HepG2 (cell line): ENCODE measurements around the gene BRD2. TPM values are rescaled to one million over a fixed set of nuclear protein-coding genes. Genes with fewer than 3 reads are reported as not detected.

ENCODE experiments used
- ATAC-seq: fragments of 200-7000 bp; cut with Tn5 transposase; 3 replicates; pipeline ENCODE4 v1.9.1; 2020; ENCODE audit warnings: mild to moderate bottlenecking, moderate library complexity
- BruUV-seq: library from RNA; stranded (reverse); fragments of 400-500 nt; replicated peaks from 2 replicates; lab custom pipeline; 2021; lab: Mats Ljungman, UMichigan
- CTCF ChIA-PET: fragments of 300-600 bp; formaldehyde crosslinking; extraction: SDS; loops from one replicate; lab custom pipeline; 2021; ENCODE audit warnings: low total read pairs, inconsistent platforms, low intra/inter-chr PET ratio; lab: Yijun Ruan, JAX
- POLR2A ChIA-PET: fragments of 350-600 bp; sonication (Branson Sonifier 250); formaldehyde crosslinking; loops from one replicate; lab custom pipeline; 2020; ENCODE audit warnings: antibody characterized with exemption, inconsistent platforms; lab: Yijun Ruan, JAX
- DNase-seq: peaks from one replicate; pipeline ENCODE4 v3.0.0-alpha.2; 2015; ENCODE audit warnings: low spot score
- FAIRE-seq: peaks from 3 replicates; lab custom pipeline; 2011; peaks lifted over from hg19 to GRCh38; lab: Jason Lieb, UNC
- H2AFZ ChIP-seq: one replicate; pipeline ENCODE4 v1.6.1; 2011; ENCODE audit warnings: low read length, inconsistent platforms
- H3K27ac ChIP-seq: fragments of 300-600 bp; 3 replicates; pipeline ENCODE4 v1.8.0; 2011; ENCODE audit warnings: mixed run types, mild to moderate bottlenecking, mixed read lengths, low read length, inconsistent platforms; ENCODE audit not compliant: insufficient read depth; ENCODE audit errors: extremely low read length
- H3K27me3 ChIP-seq, 2 experiments: fragments of 200-600 bp in 1 of 2; 2 replicates in 1 of 2; 3 replicates in 1 of 2; pipeline versions ENCODE4 v1.6.0 to v1.8.0; 2011; ENCODE audit warnings: low read length in 2 of 2, mild to moderate bottlenecking in 2 of 2, moderate library complexity in 2 of 2, inconsistent platforms in 1 of 2; ENCODE audit not compliant: insufficient read depth in 2 of 2, control insufficient read depth in 1 of 2
- H3K36me3 ChIP-seq, 2 experiments: fragments of 200-600 bp in 1 of 2; replicated peaks in 1 of 2; 2 replicates in 1 of 2; 3 replicates in 1 of 2; pipeline versions ENCODE4 v1.5.1 to v1.8.0; 2011; ENCODE audit warnings: low read length in 2 of 2, inconsistent platforms in 1 of 2; ENCODE audit not compliant: insufficient read depth in 2 of 2, control insufficient read depth in 1 of 2
- H3K4me1 ChIP-seq: 2 replicates; pipeline ENCODE4 v1.5.1; 2012; ENCODE audit warnings: low read length, inconsistent platforms; ENCODE audit not compliant: insufficient read depth
- H3K4me2 ChIP-seq: 2 replicates; pipeline ENCODE4 v1.6.0; 2011; ENCODE audit warnings: low read depth, low read length, inconsistent platforms
- H3K4me3 ChIP-seq, 3 experiments: fragments of 200-600 bp in 1 of 3; sonication (generic), shearing (Covaris generic) in 1 of 3; replicated peaks in 1 of 3; 2 replicates each; pipeline ENCODE4 v1.5.1; 2011 to 2016; ENCODE audit warnings: low read length in 3 of 3, inconsistent platforms in 2 of 3, low read depth in 2 of 3, mild to moderate bottlenecking in 2 of 3, control low read depth in 1 of 3, mixed read lengths in 1 of 3; ENCODE audit not compliant: insufficient read depth in 1 of 3
- H3K79me2 ChIP-seq: one replicate; pipeline ENCODE4 v1.6.1; 2011; ENCODE audit warnings: low read length, inconsistent platforms; ENCODE audit not compliant: insufficient read depth
- H3K9ac ChIP-seq: 2 replicates; pipeline ENCODE4 v1.6.0; 2011; ENCODE audit warnings: mild to moderate bottlenecking, low read depth, low read length, inconsistent platforms; ENCODE audit not compliant: insufficient read depth
- H3K9me3 ChIP-seq: 2 replicates; pipeline ENCODE4 v1.5.1; 2012; ENCODE audit warnings: mild to moderate bottlenecking, low read length
- H4K20me1 ChIP-seq: 2 replicates; pipeline ENCODE4 v1.6.0; 2011; ENCODE audit warnings: inconsistent platforms, mild to moderate bottlenecking, low read length, moderate library complexity; ENCODE audit not compliant: insufficient read depth
- ARNTL ChIP-seq: sonication (generic); formaldehyde crosslinking; IDR thresholded peaks from 2 replicates; pipeline ENCODE4 v1.4.0; 2020; ENCODE audit warnings: mild to moderate bottlenecking, missing genetic modification reagents
- IRF2 ChIP-seq: IDR thresholded peaks from 2 replicates; pipeline ENCODE4 v1.6.1; 2018; ENCODE audit warnings: missing genetic modification reagents, missing compliant biosample characterization
- KDM1A ChIP-seq: IDR thresholded peaks from 2 replicates; pipeline ENCODE4 v1.6.1; 2016; ENCODE audit warnings: missing compliant biosample characterization
- KDM5B ChIP-seq: sonication (generic); formaldehyde crosslinking; IDR thresholded peaks from 2 replicates; pipeline ENCODE4 v1.4.0; 2020; ENCODE audit warnings: missing genetic modification reagents, mild to moderate bottlenecking, borderline replicate concordance
- KLF13 ChIP-seq: sonication (generic); formaldehyde crosslinking; IDR thresholded peaks from 2 replicates; pipeline ENCODE4 v1.4.0; 2020; ENCODE audit warnings: mild to moderate bottlenecking, missing genetic modification reagents
- KMT2B ChIP-seq: IDR thresholded peaks from 2 replicates; pipeline ENCODE4 v1.6.1; 2016; ENCODE audit warnings: missing genetic modification reagents, missing compliant biosample characterization
- RARA ChIP-seq: IDR thresholded peaks from 2 replicates; pipeline ENCODE4 v1.6.1; 2016; ENCODE audit warnings: missing genetic modification reagents, missing compliant biosample characterization
- RBM22 ChIP-seq: fragments of 200-400 bp; formaldehyde crosslinking; optimal IDR thresholded peaks from 2 replicates; pipeline ENCODE3; 2017; ENCODE audit warnings: mild to moderate bottlenecking, low read length, moderate library complexity
- TBX2 ChIP-seq: sonication (generic); formaldehyde crosslinking; IDR thresholded peaks from 2 replicates; pipeline ENCODE4 v1.5.0; 2020; ENCODE audit warnings: missing genetic modification reagents, mild to moderate bottlenecking, borderline replicate concordance
- TOPORS ChIP-seq: sonication (generic); formaldehyde crosslinking; IDR thresholded peaks from 2 replicates; pipeline ENCODE4 v1.8.0; 2023; ENCODE audit warnings: mild to moderate bottlenecking, missing genetic modification reagents
- ZNF709 ChIP-seq: sonication (generic); formaldehyde crosslinking; IDR thresholded peaks from 2 replicates; pipeline ENCODE4 v1.5.0; 2020; ENCODE audit warnings: mild to moderate bottlenecking, missing genetic modification reagents
- ZSCAN30 ChIP-seq: sonication (generic); formaldehyde crosslinking; IDR thresholded peaks from 2 replicates; pipeline ENCODE4 v1.5.0; 2020; ENCODE audit warnings: mild to moderate bottlenecking, missing genetic modification reagents
- WGBS: methylation state at CpG from one replicate; pipeline ENCODE4 v1.1.6; 2017; ENCODE audit warnings: low lambda C conversion rate; 5-methylcytosine and 5-hydroxymethylcytosine counted together
- in situ Hi-C: cut with HindIII; loops from 2 replicates; pipeline ENCODE4 v1.10.0; 2017; ENCODE audit warnings: low pct_unique_long_range_greater_than_20kb; ENCODE audit not compliant: extremely low pct_ligation_motif_present
- intact Hi-C: fragments of 100-400 bp; cut with micrococcal nuclease; formaldehyde crosslinking; loops from one replicate; pipeline ENCODE4 v1.10.0; 2022; ENCODE audit not compliant: unreplicated experiment
- polyA plus RNA-seq, 8 experiments: library from polyadenylated mRNA; depleted of rRNA in 3 of 8; stranded (reverse) in 7 of 8; unstranded in 1 of 8; fragments of >200 nt; fragmentation: Illumina TruSeq in 4 of 8; extraction: Trizol in 4 of 8; gene quantifications; 2 replicates each; pipeline versions ENCODE4 v1.2.1 to v1.2.3, GENCODE V29; 2011 to 2016; ENCODE audit warnings: low read depth in 4 of 8, missing spikeins in 1 of 8, mixed read lengths in 1 of 8; ENCODE audit not compliant: insufficient read depth in 1 of 8
- total RNA-seq, 5 experiments: library from RNA; depleted of rRNA; stranded (reverse); fragments of >200 nt; fragmentation: Illumina TruSeq; extraction: Trizol; gene quantifications; 2 replicates each; pipeline ENCODE4 v1.2.3, GENCODE V29; 2016; ENCODE audit warnings: low read depth in 1 of 5
- TF ChIP-seq, protein P1 (sequence below): sonication (generic); formaldehyde crosslinking; IDR thresholded peaks from 2 replicates; pipeline ENCODE4 v1.4.0; 2020; ENCODE audit warnings: missing genetic modification reagents; ENCODE audit errors: not compliant biosample characterization
- TF ChIP-seq, protein P2 (sequence below): sonication (generic); formaldehyde crosslinking; IDR thresholded peaks from 2 replicates; pipeline ENCODE4 v1.8.0; 2022; ENCODE audit warnings: missing genetic modification reagents, mild to moderate bottlenecking, inconsistent platforms, borderline replicate concordance
- TF ChIP-seq, protein P3 (sequence below): sonication (generic); formaldehyde crosslinking; conservative IDR thresholded peaks from 2 replicates; pipeline ENCODE4 v1.8.0; 2022; ENCODE audit warnings: mild to moderate bottlenecking, moderate library complexity, missing genetic modification reagents
- TF ChIP-seq, protein P4 (sequence below): sonication (generic); formaldehyde crosslinking; IDR thresholded peaks from 2 replicates; pipeline ENCODE4 v1.5.1; 2020; ENCODE audit warnings: mild to moderate bottlenecking, missing genetic modification reagents, moderate library complexity

Gene BRD2
- total and polyA plus RNA-seq, 2 of the 13 experiments (the other 11 are each of a cell fraction or from before 2014, with no cell fraction given), result 143 to 202 TPM

GRCh38 chr6:32956176-32956575 is 12.2 kb upstream of the BRD2 start:
- no peak for TF ChIP-seq KDM1A
- TF ChIP-seq TOPORS (CRISPR knock-in tag), result no peak
- TF ChIP-seq KDM5B (CRISPR knock-in tag), result no peak
- TF ChIP-seq KLF13 (CRISPR knock-in tag), result no peak
- TF ChIP-seq, protein P1, sequence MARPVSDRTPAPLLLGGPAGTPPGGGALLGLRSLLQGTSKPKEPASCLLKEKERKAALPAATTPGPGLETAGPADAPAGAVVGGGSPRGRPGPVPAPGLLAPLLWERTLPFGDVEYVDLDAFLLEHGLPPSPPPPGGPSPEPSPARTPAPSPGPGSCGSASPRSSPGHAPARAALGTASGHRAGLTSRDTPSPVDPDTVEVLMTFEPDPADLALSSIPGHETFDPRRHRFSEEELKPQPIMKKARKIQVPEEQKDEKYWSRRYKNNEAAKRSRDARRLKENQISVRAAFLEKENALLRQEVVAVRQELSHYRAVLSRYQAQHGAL (CRISPR knock-in tag), result no peak
- TF ChIP-seq ZNF709 (CRISPR knock-in tag), result no peak
- TF ChIP-seq, protein P2, sequence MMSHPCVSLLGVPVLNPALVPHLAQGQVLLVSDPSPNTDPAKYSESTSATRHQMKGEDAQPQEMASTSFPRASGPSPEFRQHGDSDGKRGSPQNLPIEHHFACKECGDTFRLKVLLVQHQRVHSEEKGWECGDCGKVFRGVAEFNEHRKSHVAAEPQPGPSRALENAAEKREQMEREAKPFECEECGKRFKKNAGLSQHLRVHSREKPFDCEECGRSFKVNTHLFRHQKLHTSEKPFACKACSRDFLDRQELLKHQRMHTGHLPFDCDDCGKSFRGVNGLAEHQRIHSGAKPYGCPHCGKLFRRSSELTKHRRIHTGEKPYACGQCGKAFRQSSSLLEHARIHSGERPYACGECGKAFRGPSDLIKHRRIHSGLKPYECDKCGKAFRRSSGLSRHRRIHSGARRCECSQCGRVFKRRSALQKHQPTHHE (CRISPR knock-in tag), result no peak
- no peak for TF ChIP-seq RBM22
- no peak for TF ChIP-seq RARA (CRISPR knock-in tag)
- TF ChIP-seq IRF2, result no peak
- no peak for TF ChIP-seq KMT2B (CRISPR knock-in tag)
- no peak for TF ChIP-seq TBX2 (CRISPR knock-in tag)
- TF ChIP-seq, protein P3, sequence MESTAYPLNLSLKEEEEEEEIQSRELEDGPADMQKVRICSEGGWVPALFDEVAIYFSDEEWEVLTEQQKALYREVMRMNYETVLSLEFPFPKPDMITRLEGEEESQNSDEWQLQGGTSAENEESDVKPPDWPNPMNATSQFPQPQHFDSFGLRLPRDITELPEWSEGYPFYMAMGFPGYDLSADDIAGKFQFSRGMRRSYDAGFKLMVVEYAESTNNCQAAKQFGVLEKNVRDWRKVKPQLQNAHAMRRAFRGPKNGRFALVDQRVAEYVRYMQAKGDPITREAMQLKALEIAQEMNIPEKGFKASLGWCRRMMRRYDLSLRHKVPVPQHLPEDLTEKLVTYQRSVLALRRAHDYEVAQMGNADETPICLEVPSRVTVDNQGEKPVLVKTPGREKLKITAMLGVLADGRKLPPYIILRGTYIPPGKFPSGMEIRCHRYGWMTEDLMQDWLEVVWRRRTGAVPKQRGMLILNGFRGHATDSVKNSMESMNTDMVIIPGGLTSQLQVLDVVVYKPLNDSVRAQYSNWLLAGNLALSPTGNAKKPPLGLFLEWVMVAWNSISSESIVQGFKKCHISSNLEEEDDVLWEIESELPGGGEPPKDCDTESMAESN (CRISPR knock-in tag), result no peak
- no peak for TF ChIP-seq ZSCAN30 (CRISPR knock-in tag)
- TF ChIP-seq, protein P4, sequence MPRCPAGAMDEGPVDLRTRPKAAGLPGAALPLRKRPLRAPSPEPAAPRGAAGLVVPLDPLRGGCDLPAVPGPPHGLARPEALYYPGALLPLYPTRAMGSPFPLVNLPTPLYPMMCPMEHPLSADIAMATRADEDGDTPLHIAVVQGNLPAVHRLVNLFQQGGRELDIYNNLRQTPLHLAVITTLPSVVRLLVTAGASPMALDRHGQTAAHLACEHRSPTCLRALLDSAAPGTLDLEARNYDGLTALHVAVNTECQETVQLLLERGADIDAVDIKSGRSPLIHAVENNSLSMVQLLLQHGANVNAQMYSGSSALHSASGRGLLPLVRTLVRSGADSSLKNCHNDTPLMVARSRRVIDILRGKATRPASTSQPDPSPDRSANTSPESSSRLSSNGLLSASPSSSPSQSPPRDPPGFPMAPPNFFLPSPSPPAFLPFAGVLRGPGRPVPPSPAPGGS (CRISPR knock-in tag), result no peak
- TF ChIP-seq ARNTL (CRISPR knock-in tag), result no peak
- H3K4me1 ChIP-seq, result peaks cover 12% of the 10 kb centered on the region
- in situ Hi-C loops, result loop anchor here (25.0 kb wide), 1 partner anchor 1044 kb away; the partner anchor contains the start of gene ZBTB12
- no peak overlapping the region for H3K27ac ChIP-seq
- CTCF ChIA-PET, result no interaction called here
- 47% methylated on average over 2 of the region's 2 CpGs for WGBS
- ATAC-seq, result no peak
- no peak overlapping the region for H3K9ac ChIP-seq
- intact Hi-C loops, result no loop called here
- DNase-seq, result no peak
- H3K79me2 ChIP-seq, result no peaks in the 10 kb centered on the region
- H3K36me3 ChIP-seq, result no peaks in the 10 kb centered on the region
- no peak overlapping the region for H2AFZ ChIP-seq
- no peaks in the 10 kb centered on the region for H4K20me1 ChIP-seq
- no peaks in the 10 kb centered on the region for H3K9me3 ChIP-seq
- no peak overlapping the region for H3K4me2 ChIP-seq
- no peak overlapping the region for H3K4me3 ChIP-seq
- no TSS peak for BruUV-seq
- POLR2A ChIA-PET, result interaction anchor here (8.9 kb wide), 1 partner anchor 16 kb away, joined by 202 read pairs; the partner anchor contains the start of gene BRD2
- H3K27me3 ChIP-seq, result no peaks in the 10 kb centered on the region; a peak in 1 of 5 replicates
- FAIRE-seq, result no peak
